CD4-positive, alpha-beta T cell (primary cell): ENCODE data around the gene B4GALT1. TPM values are rescaled to one million over a fixed set of nuclear protein-coding genes. Genes with fewer than 3 reads are reported as not detected.

Source experiments
- ATAC-seq: fragments of 200-7000 bp; cut with Tn5 transposase; one replicate; pipeline ENCODE4 v1.10.0; 2022; ENCODE audit warnings: mild to moderate bottlenecking; ENCODE audit not compliant: poor library complexity
- CTCF ChIA-PET: fragments of 350-600 bp; sonication (Branson Sonifier 250); formaldehyde crosslinking; loops from one replicate; lab custom pipeline; 2021; ENCODE audit warnings: antibody characterized with exemption, inconsistent platforms; lab: Charles Lee
- POLR2A ChIA-PET: fragments of 350-600 bp; sonication (Branson Sonifier 250); formaldehyde crosslinking; loops from one replicate; lab custom pipeline; 2021; ENCODE audit warnings: antibody characterized with exemption, inconsistent platforms; lab: Charles Lee
- DNase-seq, 14 experiments: peaks; one replicate each; pipeline ENCODE4 v3.0.0-alpha.2; 2013 to 2020; ENCODE audit warnings: mixed read lengths in 2 of 14
- H3K27ac ChIP-seq, 2 donors: one replicate each; pipeline versions ENCODE4 v1.5.1 to v1.7.0; 2013; ENCODE audit warnings: low read length in 2 of 2, low read depth in 1 of 2, mild to moderate bottlenecking in 1 of 2
- H3K27me3 ChIP-seq, 2 experiments: 1 replicate in 1 of 2; 2 replicates in 1 of 2; pipeline versions ENCODE4 v1.6.1 to v1.7.0; 2013; ENCODE audit warnings: low read length in 2 of 2, control low read depth in 1 of 2, mild to moderate bottlenecking in 1 of 2, moderate library complexity in 1 of 2; ENCODE audit not compliant: insufficient read depth in 2 of 2, control insufficient read depth in 1 of 2
- H3K36me3 ChIP-seq: one replicate; pipeline ENCODE4 v1.6.1; 2013; ENCODE audit warnings: low read length, control low read depth; ENCODE audit not compliant: insufficient read depth
- H3K4me1 ChIP-seq: one replicate; pipeline ENCODE4 v1.6.1; 2013; ENCODE audit warnings: low read length, control low read depth; ENCODE audit not compliant: insufficient read depth
- H3K4me3 ChIP-seq: one replicate; pipeline ENCODE4 v1.5.1; 2013; ENCODE audit warnings: mild to moderate bottlenecking, low read length, moderate library complexity
- H3K9me3 ChIP-seq, 2 experiments: 1 replicate in 1 of 2; 2 replicates in 1 of 2; pipeline versions ENCODE4 v1.6.1 to v1.7.0; 2013; ENCODE audit warnings: low read length in 2 of 2, mild to moderate bottlenecking in 2 of 2, control low read depth in 1 of 2, moderate library complexity in 1 of 2; ENCODE audit not compliant: control insufficient read depth in 1 of 2, insufficient read depth in 1 of 2
- H3K27ac Mint-ChIP-seq: one replicate; pipeline ENCODE4 v1.8.0; 2020; ENCODE audit warnings: mixed read lengths
- H3K27me3 Mint-ChIP-seq: one replicate; pipeline ENCODE4 v1.8.0; 2021; ENCODE audit warnings: mixed read lengths
- H3K36me3 Mint-ChIP-seq: one replicate; pipeline ENCODE4 v1.8.0; 2021; ENCODE audit warnings: low read depth, mixed read lengths
- H3K4me1 Mint-ChIP-seq: one replicate; pipeline ENCODE4 v1.8.0; 2021; ENCODE audit warnings: low read depth, mixed read lengths
- H3K4me3 Mint-ChIP-seq: one replicate; pipeline ENCODE4 v1.8.0; 2020; ENCODE audit warnings: mild to moderate bottlenecking, mixed read lengths
- H3K9me3 Mint-ChIP-seq: one replicate; pipeline ENCODE4 v1.8.0; 2020; ENCODE audit warnings: mixed read lengths
- intact Hi-C, 2 experiments: fragments of 100-400 bp; cut with DNase I in 1 of 2; cut with micrococcal nuclease in 1 of 2; formaldehyde crosslinking; loops; one replicate each; pipeline versions ENCODE4 v1.15.1 to v1.9.0; 2023 to 2025; cut with DNase I, micrococcal nuclease
- total RNA-seq, 174 experiments: library from RNA in 2 of 174; stranded (reverse) in 2 of 174; gene quantifications; one replicate each; pipeline ENCODE4 v1.2.3 and lab custom pipeline; 2021 to 2026
- TF ChIP-seq, protein P1 (sequence below): fragments of 200-600 bp; IDR thresholded peaks from one replicate; pipeline ENCODE4 v1.8.0; 2022; ENCODE audit warnings: antibody characterized with exemption, mild to moderate bottlenecking

Gene B4GALT1
- total RNA-seq, 2 experiments from 2014 or later: 74.7 to 77.0 TPM

GRCh38 chr9:33127881-33128280 lies 39.3 kb downstream of the B4GALT1 start:
- Mint-ChIP-seq H3K9me3 (no peaks in the 10 kb centered on the region), H3K4me3 (no peak overlapping the region), H3K36me3 (peaks cover 78% of the 10 kb centered on the region), H3K4me1 (peaks cover 48% of the 10 kb centered on the region), H3K27ac (no peak overlapping the region), H3K27me3 (no peaks in the 10 kb centered on the region)
- intact Hi-C loops: no loop called here
- Histone ChIP-seq H3K27me3 (no peaks in the 10 kb centered on the region), H3K27ac (no peak overlapping the region), H3K36me3 (peaks cover 75% of the 10 kb centered on the region), H3K4me3 (no peak overlapping the region), H3K9me3 (no peaks in the 10 kb centered on the region), H3K4me1 (peaks cover 21% of the 10 kb centered on the region)
- TF ChIP-seq, protein P1, sequence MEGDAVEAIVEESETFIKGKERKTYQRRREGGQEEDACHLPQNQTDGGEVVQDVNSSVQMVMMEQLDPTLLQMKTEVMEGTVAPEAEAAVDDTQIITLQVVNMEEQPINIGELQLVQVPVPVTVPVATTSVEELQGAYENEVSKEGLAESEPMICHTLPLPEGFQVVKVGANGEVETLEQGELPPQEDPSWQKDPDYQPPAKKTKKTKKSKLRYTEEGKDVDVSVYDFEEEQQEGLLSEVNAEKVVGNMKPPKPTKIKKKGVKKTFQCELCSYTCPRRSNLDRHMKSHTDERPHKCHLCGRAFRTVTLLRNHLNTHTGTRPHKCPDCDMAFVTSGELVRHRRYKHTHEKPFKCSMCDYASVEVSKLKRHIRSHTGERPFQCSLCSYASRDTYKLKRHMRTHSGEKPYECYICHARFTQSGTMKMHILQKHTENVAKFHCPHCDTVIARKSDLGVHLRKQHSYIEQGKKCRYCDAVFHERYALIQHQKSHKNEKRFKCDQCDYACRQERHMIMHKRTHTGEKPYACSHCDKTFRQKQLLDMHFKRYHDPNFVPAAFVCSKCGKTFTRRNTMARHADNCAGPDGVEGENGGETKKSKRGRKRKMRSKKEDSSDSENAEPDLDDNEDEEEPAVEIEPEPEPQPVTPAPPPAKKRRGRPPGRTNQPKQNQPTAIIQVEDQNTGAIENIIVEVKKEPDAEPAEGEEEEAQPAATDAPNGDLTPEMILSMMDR: no peak
- DNase-seq (no peak), ATAC-seq (no peak)
- POLR2A ChIA-PET: interaction anchor here (1.6 kb wide), 1 partner anchor 9 kb away, joined by 3 read pairs; no protein-coding TSS in a partner anchor
- CTCF ChIA-PET: no interaction called here

- DNase-seq (no peak), ATAC-seq (peak; percentile 34)
- peaks cover 39% of the 10 kb centered on the region for H3K4me1 Mint-ChIP-seq
Measured at GRCh38 chr9:33125871-33126823, 41.0 kb downstream of the B4GALT1 start.

GRCh38 chr9:33125461-33125860 lies 41.7 kb downstream of the B4GALT1 start:
- H3K9me3 Mint-ChIP-seq: no peaks in the 10 kb centered on the region
- CTCF ChIA-PET: interaction anchor here (0.9 to 1.0 kb wide), 2 partner anchors 33 to 45 kb away, joined by 3 read pairs; no protein-coding TSS in a partner anchor
- H3K27ac ChIP-seq: no peak overlapping the region

More at GRCh38 chr9:33125871-33126823, 41.0 kb downstream of the B4GALT1 start:
- Histone ChIP-seq H3K4me3 (no peak overlapping the region), H3K9me3 (no peaks in the 10 kb centered on the region), H3K4me1 (peaks cover 19% of the 10 kb centered on the region), H3K27ac (no peak overlapping the region), H3K36me3 (peaks cover 61% of the 10 kb centered on the region), H3K27me3 (no peaks in the 10 kb centered on the region)
- Mint-ChIP-seq H3K27me3 (no peaks in the 10 kb centered on the region), H3K27ac (peak overlapping the region; percentile 49), H3K9me3 (no peaks in the 10 kb centered on the region), H3K36me3 (peaks cover 60% of the 10 kb centered on the region), H3K4me3 (no peak overlapping the region)
- TF ChIP-seq, protein P1: no peak
- POLR2A ChIA-PET: interaction anchor here (0.6 to 1.6 kb wide), 2 partner anchors 11 to 94 kb away, joined by 3 to 4 read pairs; no protein-coding TSS in a partner anchor
- intact Hi-C loops: no loop called here
- CTCF ChIA-PET: interaction anchor here (0.9 to 1.0 kb wide), 2 partner anchors 32 to 44 kb away, joined by 3 read pairs; no protein-coding TSS in a partner anchor

More at GRCh38 chr9:33125461-33125860, 41.7 kb downstream of the B4GALT1 start:
- TF ChIP-seq, protein P1: no peak
- Mint-ChIP-seq H3K27ac (peak overlapping the region; percentile 49), H3K36me3 (peaks cover 62% of the 10 kb centered on the region), H3K4me3 (no peak overlapping the region), H3K27me3 (no peaks in the 10 kb centered on the region), H3K4me1 (peaks cover 37% of the 10 kb centered on the region)
- intact Hi-C loops: no loop called here
- no peak for DNase-seq
- POLR2A ChIA-PET: no interaction called here
- Histone ChIP-seq H3K4me1 (peaks cover 12% of the 10 kb centered on the region), H3K27me3 (no peaks in the 10 kb centered on the region), H3K36me3 (peaks cover 55% of the 10 kb centered on the region), H3K4me3 (no peak overlapping the region), H3K9me3 (no peaks in the 10 kb centered on the region)
- peak; percentile 3 for ATAC-seq
